Activated naive CD8-positive, alpha-beta T cell treated with anti-CD3 and anti-CD28 coated beads for 36 hours (primary cell): ENCODE measurements around the gene ATP13A4. TPM values are rescaled to one million over a fixed set of nuclear protein-coding genes. Genes with fewer than 3 reads are reported as not detected.
A peak's percentile ranks its signal among the peaks of the same experiment; 100 is the strongest.

Experiments used
- DNase-seq: peaks from one replicate; pipeline ENCODE4 v3.0.0; 2021
- H3K27ac Mint-ChIP-seq: one replicate; pipeline ENCODE4 v1.8.0; 2022; ENCODE audit warnings: mild to moderate bottlenecking, moderate library complexity, mixed read lengths
- H3K27me3 Mint-ChIP-seq: one replicate; pipeline ENCODE4 v1.8.0; 2022; ENCODE audit warnings: mild to moderate bottlenecking, mixed read lengths
- H3K36me3 Mint-ChIP-seq: one replicate; pipeline ENCODE4 v1.8.0; 2021; ENCODE audit warnings: mild to moderate bottlenecking, mixed read lengths
- H3K4me1 Mint-ChIP-seq: one replicate; pipeline ENCODE4 v1.8.0; 2021; ENCODE audit warnings: mixed read lengths
- H3K4me3 Mint-ChIP-seq: one replicate; pipeline ENCODE4 v1.8.0; 2022; ENCODE audit warnings: mild to moderate bottlenecking, moderate library complexity, mixed read lengths
- H3K9me3 Mint-ChIP-seq: one replicate; pipeline ENCODE4 v1.8.0; 2022; ENCODE audit warnings: mixed read lengths
- total RNA-seq, 2 experiments: library from RNA; stranded (reverse); gene quantifications; one replicate each; pipeline ENCODE4 v1.2.3, GENCODE V29; 2021

ATP13A4 gene, protein sequence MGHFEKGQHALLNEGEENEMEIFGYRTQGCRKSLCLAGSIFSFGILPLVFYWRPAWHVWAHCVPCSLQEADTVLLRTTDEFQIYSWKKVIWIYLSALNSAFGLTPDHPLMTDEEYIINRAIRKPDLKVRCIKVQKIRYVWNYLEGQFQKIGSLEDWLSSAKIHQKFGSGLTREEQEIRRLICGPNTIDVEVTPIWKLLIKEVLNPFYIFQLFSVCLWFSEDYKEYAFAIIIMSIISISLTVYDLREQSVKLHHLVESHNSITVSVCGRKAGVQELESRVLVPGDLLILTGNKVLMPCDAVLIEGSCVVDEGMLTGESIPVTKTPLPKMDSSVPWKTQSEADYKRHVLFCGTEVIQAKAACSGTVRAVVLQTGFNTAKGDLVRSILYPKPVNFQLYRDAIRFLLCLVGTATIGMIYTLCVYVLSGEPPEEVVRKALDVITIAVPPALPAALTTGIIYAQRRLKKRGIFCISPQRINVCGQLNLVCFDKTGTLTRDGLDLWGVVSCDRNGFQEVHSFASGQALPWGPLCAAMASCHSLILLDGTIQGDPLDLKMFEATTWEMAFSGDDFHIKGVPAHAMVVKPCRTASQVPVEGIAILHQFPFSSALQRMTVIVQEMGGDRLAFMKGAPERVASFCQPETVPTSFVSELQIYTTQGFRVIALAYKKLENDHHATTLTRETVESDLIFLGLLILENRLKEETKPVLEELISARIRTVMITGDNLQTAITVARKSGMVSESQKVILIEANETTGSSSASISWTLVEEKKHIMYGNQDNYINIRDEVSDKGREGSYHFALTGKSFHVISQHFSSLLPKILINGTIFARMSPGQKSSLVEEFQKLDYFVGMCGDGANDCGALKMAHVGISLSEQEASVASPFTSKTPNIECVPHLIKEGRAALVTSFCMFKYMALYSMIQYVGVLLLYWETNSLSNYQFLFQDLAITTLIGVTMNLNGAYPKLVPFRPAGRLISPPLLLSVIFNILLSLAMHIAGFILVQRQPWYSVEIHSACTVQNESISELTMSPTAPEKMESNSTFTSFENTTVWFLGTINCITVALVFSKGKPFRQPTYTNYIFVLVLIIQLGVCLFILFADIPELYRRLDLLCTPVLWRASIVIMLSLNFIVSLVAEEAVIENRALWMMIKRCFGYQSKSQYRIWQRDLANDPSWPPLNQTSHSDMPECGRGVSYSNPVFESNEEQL
- total RNA-seq, result 1 to 10 TPM; 1.6 to 1.7 TPM

DNA sequence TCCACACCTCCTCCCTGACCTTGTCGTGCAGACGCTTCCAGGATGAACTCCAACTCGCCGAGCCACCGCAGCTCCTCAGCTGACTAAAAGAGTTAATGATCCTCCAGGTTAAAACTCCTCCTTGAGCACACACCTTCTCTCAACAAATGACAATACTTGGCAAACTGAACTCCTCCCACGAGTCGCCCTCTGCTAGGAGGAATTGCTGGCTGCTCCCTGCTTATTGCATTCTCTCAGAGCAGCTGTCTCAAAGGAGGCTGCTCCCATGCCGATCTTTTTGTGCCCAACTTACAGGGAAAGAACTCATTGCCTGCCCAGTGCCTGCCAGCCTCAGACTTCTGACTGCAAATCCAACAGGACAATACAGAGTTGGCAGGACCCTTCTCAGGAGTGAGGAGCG lies at the start of gene ATP13A4:
ATP13A4 (minus strand) TSS at position 85 of the 400 bp plus-strand sequence. CDS start 96 bp downstream, outside the sequence.
- no peaks in the 10 kb centered on the region for H3K27me3 Mint-ChIP-seq
- no peak within 1 kb of the TSS for H3K27ac Mint-ChIP-seq
- H3K9me3 Mint-ChIP-seq, result no peaks in the 10 kb centered on the region
- no peaks in the 10 kb centered on the region for H3K4me1 Mint-ChIP-seq
- H3K36me3 Mint-ChIP-seq, result no peaks in the 10 kb centered on the region
- no peak for DNase-seq
- H3K4me3 Mint-ChIP-seq, result no peak within 1 kb of the TSS

DNA sequence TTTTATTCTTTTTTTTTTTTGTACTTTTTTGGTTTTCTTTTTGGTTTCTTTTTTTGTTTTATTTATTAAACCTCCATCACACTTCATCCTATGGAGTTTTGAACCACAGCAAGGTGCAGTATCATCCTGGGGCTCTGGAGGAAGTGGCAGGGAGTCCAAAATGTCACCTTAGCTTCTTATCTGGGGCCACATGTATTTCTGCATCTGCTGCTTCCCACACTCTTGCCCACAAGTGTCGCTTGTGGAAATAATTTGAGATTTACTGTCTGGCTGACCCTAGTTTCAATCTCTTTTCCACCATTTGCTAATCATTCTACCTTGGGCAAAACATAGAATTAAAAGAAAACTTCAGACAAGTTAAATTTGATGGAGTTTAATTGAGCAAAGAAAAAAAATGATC lies 44.7 kb upstream of the ATP13A4 start:
- no peak for DNase-seq
- no peaks in the 10 kb centered on the region for H3K27me3 Mint-ChIP-seq
- H3K36me3 Mint-ChIP-seq, result peaks cover 47% of the 10 kb centered on the region
- H3K4me1 Mint-ChIP-seq, result peaks cover 59% of the 10 kb centered on the region
- H3K4me3 Mint-ChIP-seq, result no peak overlapping the region
- H3K9me3 Mint-ChIP-seq, result no peaks in the 10 kb centered on the region
- peak overlapping the region; percentile 72 for H3K27ac Mint-ChIP-seq

DNA sequence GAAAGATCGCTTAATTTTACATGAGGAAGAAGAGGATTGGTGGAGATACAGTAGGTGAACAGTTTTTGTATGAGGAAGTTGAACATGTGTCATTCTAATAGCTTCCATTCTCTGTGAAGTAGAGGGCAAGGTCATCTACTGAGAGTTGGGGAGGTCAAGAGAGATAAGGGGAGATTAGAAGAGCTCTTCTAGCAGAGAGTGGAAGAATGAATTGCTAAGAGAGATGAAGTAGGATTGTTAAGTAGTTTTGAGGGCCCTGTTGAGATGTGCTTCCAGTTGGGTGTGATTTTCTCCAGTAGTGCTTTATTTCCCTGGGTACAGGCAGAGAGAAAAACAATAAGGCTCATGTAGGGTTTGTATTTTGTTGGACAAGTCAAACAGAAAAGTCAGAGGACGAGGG lies 43.5 kb upstream of the ATP13A4 start:
- peaks cover 51% of the 10 kb centered on the region for H3K36me3 Mint-ChIP-seq
- no peak for DNase-seq
- H3K9me3 Mint-ChIP-seq, result no peaks in the 10 kb centered on the region
- H3K27me3 Mint-ChIP-seq, result no peaks in the 10 kb centered on the region
- H3K27ac Mint-ChIP-seq, result no peak overlapping the region
- H3K4me1 Mint-ChIP-seq, result peaks cover 55% of the 10 kb centered on the region
- no peak overlapping the region for H3K4me3 Mint-ChIP-seq

DNA sequence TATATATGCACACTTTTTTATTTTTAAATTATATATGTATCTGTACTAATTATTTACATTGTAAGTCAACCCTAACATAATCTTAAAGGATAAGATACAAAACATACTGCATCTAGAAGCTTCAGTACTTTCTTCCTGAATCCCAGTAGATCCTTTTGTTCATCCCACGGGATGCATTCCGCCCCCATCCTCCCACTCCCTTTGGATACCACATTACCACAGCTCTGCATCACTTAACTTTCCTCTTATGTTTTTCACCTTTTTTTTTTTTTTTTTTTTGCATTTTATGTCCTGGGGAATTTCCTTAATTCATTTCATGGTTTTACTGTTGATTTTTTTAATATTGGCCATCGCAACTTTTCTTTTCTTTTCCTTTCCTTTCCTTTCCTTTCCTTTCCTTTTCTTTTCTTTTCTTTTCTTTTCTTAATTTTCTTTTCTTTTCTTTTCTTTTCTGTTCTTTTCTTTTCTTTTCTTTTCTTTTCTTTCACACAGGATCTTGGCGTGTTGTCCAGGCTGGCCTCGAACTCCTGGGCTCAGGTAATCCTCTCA lies 41.3 kb upstream of the ATP13A4 start:
- Mint-ChIP-seq H3K4me1 (peaks cover 53% of the 10 kb centered on the region), H3K9me3 (no peaks in the 10 kb centered on the region), H3K4me3 (no peak overlapping the region), H3K27ac (no peak overlapping the region), H3K36me3 (peaks cover 46% of the 10 kb centered on the region), H3K27me3 (no peaks in the 10 kb centered on the region)
- no peak for DNase-seq

DNA sequence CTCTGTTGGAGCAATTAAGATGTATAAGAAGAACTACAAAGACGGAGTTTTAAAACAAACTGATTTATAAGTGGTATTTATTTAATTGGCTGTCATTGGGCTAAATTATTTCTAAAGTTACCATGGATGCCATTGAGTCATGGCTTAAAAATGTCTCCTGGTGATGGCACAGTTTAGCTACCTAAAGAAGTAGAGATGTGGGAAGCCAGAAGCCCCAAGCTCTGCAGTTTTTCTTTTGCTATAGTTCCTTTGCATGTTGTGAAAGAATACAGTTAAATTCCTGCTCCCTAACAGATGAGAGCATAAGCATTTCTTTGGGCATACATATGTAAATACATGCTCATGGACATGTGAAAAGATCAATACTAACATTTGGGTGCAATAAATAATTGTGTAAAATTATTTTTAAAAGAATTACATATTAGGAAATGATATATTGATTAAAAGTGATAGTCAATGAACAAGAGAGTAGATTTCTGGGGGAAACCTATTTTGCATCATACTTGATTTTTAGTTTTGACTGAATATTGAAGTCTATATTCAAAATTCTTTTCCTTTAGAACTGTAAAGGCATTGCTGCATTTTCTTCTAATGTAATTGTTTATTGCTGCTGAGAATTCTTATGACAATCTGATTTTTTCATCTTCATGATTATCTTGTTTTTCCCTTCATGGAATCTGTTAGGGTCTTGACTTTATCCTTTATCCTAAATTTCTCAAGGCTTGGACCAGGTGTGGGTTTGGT lies 40.4 kb upstream of the ATP13A4 start:
- no peaks in the 10 kb centered on the region for H3K9me3 Mint-ChIP-seq
- no peak overlapping the region for H3K27ac Mint-ChIP-seq
- peaks cover 52% of the 10 kb centered on the region for H3K4me1 Mint-ChIP-seq
- H3K4me3 Mint-ChIP-seq, result peak overlapping the region; percentile 97
- no peak for DNase-seq
- no peaks in the 10 kb centered on the region for H3K27me3 Mint-ChIP-seq
- peaks cover 38% of the 10 kb centered on the region for H3K36me3 Mint-ChIP-seq

DNA sequence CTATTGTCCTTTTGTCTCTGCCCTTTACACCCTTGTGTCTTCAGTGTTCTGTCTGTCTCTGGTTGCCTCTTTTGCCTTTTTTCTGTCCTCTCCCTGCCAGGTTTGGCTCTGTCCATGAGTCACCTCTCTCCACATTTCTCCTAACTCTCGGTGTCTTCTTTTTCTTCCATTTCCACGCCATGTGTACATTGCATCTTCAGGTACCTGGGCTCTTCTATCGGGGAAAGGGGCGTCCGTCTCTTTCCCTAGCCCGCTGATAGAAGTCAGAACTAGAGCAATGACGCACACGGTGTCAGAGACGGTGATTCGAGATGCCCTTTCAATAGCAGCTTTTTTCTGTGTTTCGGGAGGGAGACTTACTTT lies 39.0 kb upstream of the ATP13A4 start:
- Mint-ChIP-seq H3K4me3 (peak overlapping the region; percentile 97), H3K4me1 (peaks cover 41% of the 10 kb centered on the region), H3K9me3 (no peaks in the 10 kb centered on the region), H3K27me3 (no peaks in the 10 kb centered on the region), H3K27ac (peak overlapping the region; percentile 99), H3K36me3 (peaks cover 27% of the 10 kb centered on the region)
- DNase-seq, result peak; percentile 48

DNA sequence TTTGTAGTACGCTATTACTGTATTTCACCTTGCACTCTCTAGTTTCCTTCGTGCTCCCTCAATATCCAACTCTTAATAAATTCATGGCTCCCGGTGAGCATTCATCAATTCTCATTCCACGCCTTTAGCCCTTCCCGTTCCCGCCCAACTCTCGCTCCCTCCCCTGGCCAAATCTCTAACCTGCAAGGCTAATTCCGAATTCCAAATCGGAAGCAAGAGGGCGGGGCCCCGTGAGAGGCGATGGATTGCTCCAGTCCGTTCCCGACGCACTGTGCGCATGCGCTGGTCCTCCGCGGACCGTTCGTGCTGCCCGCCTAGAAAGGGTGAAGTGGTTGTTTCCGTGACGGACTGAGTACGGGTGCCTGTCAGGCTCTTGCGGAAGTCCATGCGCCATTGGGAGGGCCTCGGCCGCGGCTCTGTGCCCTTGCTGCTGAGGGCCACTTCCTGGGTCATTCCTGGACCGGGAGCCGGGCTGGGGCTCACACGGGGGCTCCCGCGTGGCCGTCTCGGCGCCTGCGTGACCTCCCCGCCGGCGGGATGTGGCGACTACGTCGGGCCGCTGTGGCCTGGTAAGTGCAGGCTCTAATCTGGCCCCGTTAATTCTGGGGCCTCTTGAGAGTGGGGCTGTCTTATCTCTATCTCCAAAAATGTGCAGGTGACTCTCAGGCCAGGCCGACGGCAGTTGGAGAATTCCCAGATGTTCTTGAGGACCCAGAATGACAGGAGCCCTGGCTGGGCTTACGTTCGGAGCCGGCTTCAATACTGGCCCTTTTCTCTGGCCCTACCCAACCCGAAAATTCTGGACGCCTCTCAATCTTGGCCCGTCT lies 38.4 kb upstream of the ATP13A4 start, which contains the start of gene OPA1:
OPA1 (plus strand) TSS at position 368 of the 827 bp plus-strand sequence; CDS start at position 538, 170 bp downstream.
- H3K36me3 Mint-ChIP-seq, result peaks cover 22% of the 10 kb centered on the region
- DNase-seq, result peak; percentile 93

DNA sequence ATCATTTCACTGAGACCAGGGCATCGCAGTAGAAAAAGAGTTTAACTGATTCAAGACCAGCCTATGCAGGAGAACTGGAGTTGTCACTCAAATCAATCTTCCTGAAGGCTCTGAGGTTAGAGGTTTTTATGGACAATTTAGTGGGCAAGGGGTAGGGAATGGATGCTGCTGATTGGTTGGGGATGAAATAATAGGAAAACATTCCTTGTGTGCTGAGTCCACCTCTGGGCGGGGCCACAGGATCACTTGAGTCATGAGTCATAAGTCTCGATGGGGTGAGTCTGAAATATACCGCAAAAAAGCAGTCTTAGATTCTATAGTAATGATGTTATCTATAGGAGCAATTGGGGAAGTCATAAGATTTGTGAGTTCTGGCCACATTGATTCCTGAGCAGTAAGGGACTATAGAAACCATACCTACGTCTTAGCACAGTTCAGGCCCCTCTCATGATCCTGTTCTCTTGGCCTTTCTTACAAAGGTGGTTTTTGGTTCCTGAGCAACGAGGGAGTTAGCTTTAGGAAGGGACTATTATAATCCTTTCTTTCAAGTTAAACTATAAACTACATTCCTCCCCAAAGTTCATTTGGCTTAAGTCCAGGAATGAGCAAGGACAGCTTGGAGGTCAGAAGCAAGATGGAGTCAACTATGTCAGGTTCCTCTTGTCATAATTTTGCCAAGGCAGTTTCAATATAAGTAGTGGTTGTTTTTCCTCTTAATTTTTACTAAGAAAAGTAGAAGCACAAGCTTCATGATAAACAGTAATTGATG lies 35.6 kb upstream of the ATP13A4 start:
- no peak for DNase-seq
- no peak overlapping the region for H3K4me3 Mint-ChIP-seq
- no peaks in the 10 kb centered on the region for H3K27me3 Mint-ChIP-seq
- H3K4me1 Mint-ChIP-seq, result peaks cover 19% of the 10 kb centered on the region
- H3K9me3 Mint-ChIP-seq, result no peaks in the 10 kb centered on the region
- no peak overlapping the region for H3K27ac Mint-ChIP-seq
- H3K36me3 Mint-ChIP-seq, result peaks cover 8% of the 10 kb centered on the region

More for the DNA sequence above, 38.4 kb upstream of the ATP13A4 start, which contains the start of gene OPA1:
- H3K4me1 Mint-ChIP-seq, result peaks cover 36% of the 10 kb centered on the region
- peak within 1 kb of the TSS; percentile 97 for H3K4me3 Mint-ChIP-seq
- H3K9me3 Mint-ChIP-seq, result no peaks in the 10 kb centered on the region
- peak within 1 kb of the TSS; percentile 99 for H3K27ac Mint-ChIP-seq
- H3K27me3 Mint-ChIP-seq, result no peaks in the 10 kb centered on the region

DNA sequence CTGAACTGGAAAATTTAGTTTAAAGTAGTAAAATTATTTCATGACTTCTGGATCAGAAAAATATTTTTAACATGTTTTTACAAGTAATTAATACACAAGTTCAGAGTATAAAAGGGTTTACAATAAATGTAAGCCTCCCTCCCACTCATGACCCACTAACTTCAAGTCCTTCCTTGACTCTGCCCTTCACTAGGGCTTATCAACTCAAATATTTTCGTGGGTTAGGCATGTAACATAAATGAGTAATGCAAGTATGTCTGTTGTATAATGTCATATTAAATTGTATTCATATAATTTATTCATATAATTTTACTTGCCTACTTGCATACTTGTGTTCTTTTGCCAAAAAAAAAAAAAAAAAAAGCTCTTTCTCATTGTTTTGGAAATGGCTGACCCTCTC lies 34.9 kb upstream of the ATP13A4 start:
- Mint-ChIP-seq H3K9me3 (no peaks in the 10 kb centered on the region), H3K27ac (no peak overlapping the region), H3K4me3 (no peak overlapping the region), H3K27me3 (no peaks in the 10 kb centered on the region), H3K4me1 (peaks cover 14% of the 10 kb centered on the region), H3K36me3 (peaks cover 8% of the 10 kb centered on the region)
- DNase-seq, result no peak

DNA sequence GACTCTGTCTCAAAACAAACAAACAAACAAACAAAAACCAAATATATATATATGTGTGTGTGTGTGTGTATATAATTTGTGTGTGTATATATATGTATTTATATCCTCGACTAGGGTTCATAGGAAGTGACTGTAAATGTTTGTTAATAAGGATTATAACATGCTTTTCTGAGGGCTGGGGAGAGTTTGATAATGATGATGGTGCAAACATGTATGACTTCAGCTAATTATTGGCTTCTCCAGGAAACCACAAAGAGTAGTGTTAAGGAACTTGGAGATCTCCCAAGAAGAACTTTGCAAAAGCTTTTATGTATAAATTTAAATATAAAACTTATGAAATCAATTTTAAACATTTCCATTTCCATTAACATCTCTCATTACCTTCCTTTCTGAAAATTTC lies 34.4 kb upstream of the ATP13A4 start:
- Mint-ChIP-seq H3K4me3 (no peak overlapping the region), H3K9me3 (no peaks in the 10 kb centered on the region), H3K36me3 (peaks cover 8% of the 10 kb centered on the region), H3K27ac (no peak overlapping the region), H3K4me1 (peaks cover 10% of the 10 kb centered on the region), H3K27me3 (no peaks in the 10 kb centered on the region)
- DNase-seq, result no peak

DNA sequence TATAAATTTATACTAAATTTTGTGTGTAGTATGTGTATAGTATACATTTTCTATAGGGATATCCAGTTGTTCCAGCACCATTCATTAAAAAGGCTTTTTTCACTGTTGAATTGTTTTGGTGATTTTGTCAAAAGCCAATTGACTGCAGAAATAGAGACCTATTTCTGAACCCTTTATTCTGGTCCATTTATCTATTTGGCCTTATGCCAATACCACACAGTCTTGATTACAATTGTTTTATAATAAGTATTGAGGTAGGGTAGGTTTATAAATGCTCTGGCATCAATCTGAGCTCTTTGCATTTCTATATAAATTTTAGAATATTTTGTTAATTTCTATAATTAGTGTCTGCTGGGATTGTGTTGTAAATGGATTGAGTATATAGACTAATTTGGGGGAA lies 31.8 kb upstream of the ATP13A4 start:
- peaks cover 1% of the 10 kb centered on the region for H3K4me1 Mint-ChIP-seq
- H3K27me3 Mint-ChIP-seq, result no peaks in the 10 kb centered on the region
- no peak for DNase-seq
- no peaks in the 10 kb centered on the region for H3K9me3 Mint-ChIP-seq
- H3K36me3 Mint-ChIP-seq, result peaks cover 4% of the 10 kb centered on the region
- H3K27ac Mint-ChIP-seq, result no peak overlapping the region
- no peak overlapping the region for H3K4me3 Mint-ChIP-seq

DNA sequence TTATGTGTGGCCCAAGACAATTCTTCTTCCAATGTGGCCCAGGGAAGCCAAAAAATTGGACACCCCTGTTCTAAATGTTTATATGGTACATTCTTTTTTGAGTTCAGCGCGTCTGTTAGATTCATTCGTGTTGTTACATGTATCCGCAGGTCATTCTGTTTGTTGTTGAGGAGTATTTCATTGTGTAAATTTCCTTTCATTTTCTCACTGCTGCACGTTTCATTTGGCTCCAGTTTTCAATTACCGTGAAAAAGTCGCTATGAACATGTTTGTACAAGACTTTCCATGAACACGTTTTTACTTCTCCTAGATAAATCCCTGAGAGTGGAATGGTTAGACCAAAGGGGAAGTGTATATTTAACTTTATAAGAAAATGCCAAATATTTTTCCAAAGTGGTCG lies 30.8 kb upstream of the ATP13A4 start:
- H3K4me1 Mint-ChIP-seq, result peaks cover 1% of the 10 kb centered on the region
- peaks cover 4% of the 10 kb centered on the region for H3K36me3 Mint-ChIP-seq
- DNase-seq, result no peak
- H3K4me3 Mint-ChIP-seq, result no peak overlapping the region
- no peaks in the 10 kb centered on the region for H3K9me3 Mint-ChIP-seq
- H3K27ac Mint-ChIP-seq, result no peak overlapping the region
- no peaks in the 10 kb centered on the region for H3K27me3 Mint-ChIP-seq
